ELF-1 (cell line): Measurements from ENCODE around the gene WNT6.

Experiments used
- DNase-seq: peaks from one replicate; pipeline ENCODE4 v3.0.0-alpha.2; 2016; ENCODE audit warnings: low read depth, low spot score

Gene WNT6

GRCh38 chr2:218893349-218894150 is 33.9 kb downstream of the WNT6 start:
- no peak for DNase-seq

- DNase-seq: no peak
Observed at GRCh38 chr2:218894151-218894879, 34.7 kb downstream of the WNT6 start.

- DNase-seq: no peak
Observed at GRCh38 chr2:218894880-218895157, 35.2 kb downstream of the WNT6 start.

GRCh38 chr2:218895326-218895725 is 35.7 kb downstream of the WNT6 start:
- no peak for DNase-seq

GRCh38 chr2:218895759-218896500 is 36.3 kb downstream of the WNT6 start:
- DNase-seq: peak; percentile 64

GRCh38 chr2:218896501-218897393 is 37.1 kb downstream of the WNT6 start:
- DNase-seq: peak; percentile 81

- DNase-seq: peak; percentile 57
Observed at GRCh38 chr2:218897394-218898108, 37.9 kb downstream of the WNT6 start.

- peak; percentile 92 for DNase-seq
Observed at GRCh38 chr2:218898109-218898878, 38.7 kb downstream of the WNT6 start.

GRCh38 chr2:218899147-218899546 is 39.5 kb downstream of the WNT6 start:
- no peak for DNase-seq

- no peak for DNase-seq
Observed at GRCh38 chr2:218902427-218902826, 42.8 kb downstream of the WNT6 start.

GRCh38 chr2:218904176-218904575 is 44.6 kb downstream of the WNT6 start:
- DNase-seq: no peak

GRCh38 chr2:218908721-218909619 is 49.4 kb downstream of the WNT6 start:
- DNase-seq: peak; percentile 98

- DNase-seq: no peak
Observed at GRCh38 chr2:218910741-218911140, 51.1 kb downstream of the WNT6 start.

- DNase-seq: no peak
Observed at GRCh38 chr2:218920504-218920903, 60.9 kb downstream of the WNT6 start.
